Right renal pelvis (tissue), 4 donors: ENCODE measurements around the gene MTFR2. TPM values are rescaled to one million over a fixed set of nuclear protein-coding genes. Genes with fewer than 3 reads are reported as not detected.

Experiments used
- DNase-seq, 4 donors: peaks; one replicate each; pipeline ENCODE4 v3.0.0-alpha.2; 2013; ENCODE audit warnings: low read depth in 4 of 4, low spot score in 3 of 4, missing footprints in 1 of 4
- polyA plus RNA-seq, 4 donors: library from polyadenylated mRNA; unstranded; fragments of 120-200 nt; gene quantifications; one replicate each; pipeline ENCODE4 v1.2.1, GENCODE V29; 2013; ENCODE audit not compliant: insufficient read length in 4 of 4

MTFR2 gene
- polyA plus RNA-seq, 4 donors: 2.2 to 3.2 (median 2.9) TPM

- no peak for DNase-seq
Observed at GRCh38 chr6:136191606-136192312, 58.4 kb downstream of the MTFR2 start.

GRCh38 chr6:136189104-136189503 is 61.0 kb downstream of the MTFR2 start:
- no peak for DNase-seq

GRCh38 chr6:136188486-136188885 is 61.6 kb downstream of the MTFR2 start:
- no peak for DNase-seq

- no peak for DNase-seq
Observed at GRCh38 chr6:136186363-136186762, 63.7 kb downstream of the MTFR2 start.

GRCh38 chr6:136184738-136185137 is 65.4 kb downstream of the MTFR2 start:
- DNase-seq: no peak

- no peak for DNase-seq
Observed at GRCh38 chr6:136181861-136182260, 68.2 kb downstream of the MTFR2 start.

GRCh38 chr6:136181512-136181833 is 68.6 kb downstream of the MTFR2 start:
- no peak for DNase-seq

Other genes starting within 250 kb of the MTFR2 start
- gene BCLAF1, start 39.5 kb upstream of the MTFR2 start, polyA plus RNA-seq: 100 to 1,000 TPM; 178 to 231 (median 222) TPM